SH-SY5Y (cell line): Measurements from ENCODE around the gene ATP6V1A.

Source experiments
- GATA2 ChIP-seq: IDR thresholded peaks from 2 replicates; pipeline ENCODE4 v1.6.1; 2011; ENCODE audit warnings: mild to moderate bottlenecking, low read depth, low read length
- GATA3 ChIP-seq: IDR thresholded peaks from 2 replicates; pipeline ENCODE4 v1.6.1; 2011; ENCODE audit warnings: low read depth, mild to moderate bottlenecking, low read length, moderate library complexity

- TF ChIP-seq GATA3 (no peak), GATA2 (no peak)
These were observed 84.2 kb downstream of the ATP6V1A start for GRCh38 chr3:113831103-113831355.
